Measurements from ENCODE around the gene SGPP1.

DNA sequence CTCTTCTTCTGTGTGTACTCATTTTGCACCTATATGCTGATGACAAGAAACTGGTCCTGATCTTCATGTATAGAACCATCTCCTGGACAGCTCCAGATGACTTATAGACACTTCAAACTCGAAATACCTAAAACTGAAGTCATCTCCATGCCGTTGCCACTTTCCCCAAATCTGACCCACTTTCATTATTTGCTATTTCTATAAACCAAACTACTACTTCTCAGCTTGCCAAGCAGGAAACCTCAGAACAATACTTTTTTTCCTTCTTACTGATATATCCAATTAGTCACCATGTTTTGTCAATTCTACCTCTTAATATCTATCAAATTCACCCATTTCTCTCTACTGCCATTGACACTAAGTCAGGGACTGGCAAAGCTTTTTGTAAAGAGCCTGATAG, 14.8 kb downstream of the SGPP1 start:
- TF ChIP-seq GATA2 (IDR thresholded peaks at IDR 0.05; ENCODE audit: low read depth, low read length): no peak
- TF ChIP-seq GATA3 (IDR thresholded peaks at IDR 0.05; ENCODE audit: low read depth, low read length): no peak

All from SH-SY5Y (cell line).